ENCODE measurements around the gene GMIP.

The GMIP gene

DNA sequence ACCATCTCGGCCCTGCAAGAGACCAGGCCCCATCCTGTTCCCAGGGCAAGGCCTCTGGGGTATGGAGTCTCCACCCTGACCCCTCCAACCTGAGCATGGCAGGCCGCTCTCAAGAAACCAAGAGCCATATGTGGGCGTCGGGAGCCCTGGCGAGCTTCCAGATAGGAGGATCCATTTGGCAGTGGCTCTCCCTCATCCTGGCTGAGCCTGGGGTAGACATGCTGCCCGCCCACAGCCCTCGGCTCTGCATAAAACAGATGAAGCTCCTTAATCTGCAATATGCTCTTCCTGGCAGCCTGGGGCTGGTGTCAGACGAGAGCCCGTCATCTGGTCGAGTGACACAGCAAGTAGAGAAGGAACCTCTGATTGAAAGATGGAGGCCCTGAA is 13.9 kb upstream of the GMIP start:
- DNase-seq (ENCODE audit: low spot score) = no peak

DNA sequence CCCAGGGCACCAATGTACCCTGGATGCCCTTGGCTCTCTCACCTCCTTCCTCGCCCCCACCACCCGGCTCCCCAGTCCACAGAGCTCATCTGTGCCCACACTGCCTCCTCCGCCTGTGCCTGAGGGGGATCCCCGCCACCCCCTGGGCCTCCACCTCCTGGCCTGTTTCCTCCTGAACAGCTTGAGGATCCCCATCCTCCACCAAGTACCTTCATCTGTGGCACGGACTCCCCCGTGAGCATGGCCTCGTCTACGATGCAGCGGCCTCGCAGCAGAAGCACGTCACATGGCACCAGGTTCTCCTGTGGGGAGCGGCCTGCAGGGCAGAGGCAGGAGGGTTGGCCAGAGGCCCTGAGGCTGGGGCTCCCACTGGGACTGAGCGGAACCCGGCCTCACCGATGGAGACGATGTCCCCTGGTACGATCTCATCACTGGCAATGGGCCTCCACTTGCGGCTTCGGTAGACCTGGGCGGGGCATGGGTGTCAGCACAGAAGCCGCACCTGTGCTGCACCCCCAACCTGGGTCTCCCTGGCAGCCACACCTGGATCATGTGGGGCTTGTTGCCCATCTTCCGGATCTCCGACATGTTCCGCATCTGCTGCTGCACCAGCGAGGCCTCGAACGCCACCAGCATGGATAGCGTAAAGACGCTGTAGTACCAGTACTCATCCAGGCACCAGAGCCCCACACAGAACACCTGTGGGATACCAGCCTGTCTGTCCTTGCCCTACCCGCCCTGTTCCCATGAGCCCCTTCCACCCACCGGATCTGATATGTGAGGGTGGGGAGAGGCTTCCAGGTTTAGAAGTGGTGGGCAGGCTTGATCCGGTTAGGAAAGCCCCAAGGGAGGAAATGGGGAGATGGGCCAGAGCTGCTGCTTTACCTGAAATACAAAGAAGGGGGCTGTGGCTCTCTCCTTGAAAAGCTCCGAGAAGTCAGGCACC is 13.3 kb upstream of the GMIP start:
- DNase-seq (ENCODE audit: low spot score) = no peak

DNA sequence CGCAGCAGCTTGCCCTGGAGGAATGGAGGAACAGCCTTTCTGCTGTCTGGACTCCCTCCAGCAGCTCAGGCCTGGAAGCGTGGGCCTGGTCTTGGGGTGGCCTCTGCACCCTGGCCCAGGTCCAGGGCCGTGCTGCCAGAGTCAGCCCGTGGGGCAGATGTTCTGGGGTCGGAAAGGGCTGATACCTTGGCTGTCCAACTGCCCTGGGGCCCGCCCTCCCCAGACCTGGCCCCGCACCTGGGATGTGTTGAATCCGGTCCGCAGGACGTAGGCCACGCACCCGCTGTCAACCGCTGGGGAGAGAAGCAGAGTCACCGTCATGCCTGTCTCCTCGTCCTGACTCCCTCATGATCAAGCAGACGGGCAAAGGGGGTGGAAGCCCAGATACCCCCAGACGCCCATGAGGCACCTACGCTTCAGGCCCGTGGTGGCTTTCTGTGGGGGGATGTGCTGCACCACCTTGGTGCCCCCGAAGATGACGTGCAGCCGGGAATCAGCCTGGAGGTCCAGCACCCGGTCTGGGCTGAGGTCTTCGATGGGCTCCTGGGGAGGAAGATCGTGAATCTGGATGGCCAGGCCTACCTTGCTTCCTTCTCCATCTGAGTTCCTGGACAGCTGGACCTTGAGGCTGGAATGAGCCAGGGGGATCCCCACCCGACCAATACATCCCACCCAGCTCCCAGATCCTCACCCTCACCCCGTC is 12.3 kb upstream of the GMIP start:
- DNase-seq (ENCODE audit: low spot score) = no peak

DNA sequence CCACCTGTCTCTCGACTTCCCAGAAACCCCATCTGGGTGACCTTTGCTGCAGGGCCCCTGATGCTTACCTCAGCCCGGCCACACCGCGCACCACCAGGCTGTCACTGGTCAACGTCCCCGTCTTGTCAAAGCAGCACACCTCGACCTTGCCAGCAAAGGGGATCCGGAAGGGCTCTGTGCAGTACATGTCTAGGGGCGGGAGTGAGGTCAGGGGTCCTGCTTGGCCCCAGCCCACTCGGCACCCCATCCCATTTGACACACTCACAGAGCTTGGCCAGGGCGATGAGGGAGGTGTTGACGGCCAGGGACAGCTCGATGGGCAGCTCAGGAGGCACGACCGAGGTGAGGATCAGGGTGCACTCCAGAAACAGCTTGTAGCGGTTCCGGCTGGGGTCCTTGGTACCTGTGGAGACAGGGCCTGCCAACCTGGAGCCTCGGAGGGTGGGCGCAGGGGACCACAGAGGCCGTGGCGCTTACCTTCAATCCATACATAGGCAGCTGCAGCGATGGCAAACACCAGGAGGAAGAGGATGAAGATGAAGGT is 11.7 kb upstream of the GMIP start:
- no peak for DNase-seq (ENCODE audit: low spot score)

DNA sequence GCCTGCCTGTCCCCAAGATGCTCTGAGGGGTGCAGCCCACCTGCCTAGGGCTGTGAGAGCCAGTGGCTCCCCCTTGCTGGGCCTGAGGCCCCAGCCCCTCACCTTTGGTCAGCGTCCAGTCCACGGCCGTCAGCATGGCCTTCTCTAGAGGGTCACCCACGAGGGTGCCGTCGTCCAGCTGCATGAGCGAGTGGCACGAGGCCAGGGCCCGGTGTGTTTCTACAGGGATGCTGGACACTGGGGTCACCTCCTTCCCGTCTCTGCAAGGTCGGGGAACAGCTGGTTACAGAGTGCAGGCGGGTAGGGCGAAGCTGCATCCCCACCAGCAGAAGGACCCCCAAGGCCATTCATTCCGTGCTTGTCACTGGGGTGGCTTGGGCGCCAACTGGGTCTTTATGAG is 11.0 kb upstream of the GMIP start:
- no peak for DNase-seq (ENCODE audit: low spot score)

DNA sequence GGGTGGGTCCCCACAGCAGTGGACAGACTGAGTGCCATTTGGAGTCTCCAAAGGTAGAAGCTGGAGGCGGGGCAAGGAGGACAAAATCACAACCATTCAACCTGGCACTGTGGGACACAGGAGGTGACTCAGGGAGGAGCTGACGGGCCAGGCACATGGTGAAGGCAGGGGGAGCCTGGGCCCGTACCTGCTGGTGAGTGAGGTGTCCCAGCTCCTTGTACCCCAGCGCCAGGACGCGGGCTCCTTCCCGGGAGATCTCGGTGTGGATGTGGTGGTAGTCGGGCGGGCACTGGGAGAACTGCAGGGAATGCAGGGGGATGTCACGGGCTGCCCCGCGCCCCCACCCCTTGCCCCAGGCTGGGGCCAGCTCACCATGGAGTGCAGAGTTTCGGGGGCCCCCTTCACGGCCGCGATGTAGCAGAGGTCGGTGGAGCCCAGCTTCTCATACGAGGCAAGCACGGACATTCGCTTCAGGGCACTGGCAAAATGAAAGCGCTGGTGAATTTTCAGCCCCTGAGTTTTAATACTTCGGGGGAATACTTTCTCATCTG is 10.2 kb upstream of the GMIP start:
- DNase-seq (ENCODE audit: low spot score) = no peak

DNA sequence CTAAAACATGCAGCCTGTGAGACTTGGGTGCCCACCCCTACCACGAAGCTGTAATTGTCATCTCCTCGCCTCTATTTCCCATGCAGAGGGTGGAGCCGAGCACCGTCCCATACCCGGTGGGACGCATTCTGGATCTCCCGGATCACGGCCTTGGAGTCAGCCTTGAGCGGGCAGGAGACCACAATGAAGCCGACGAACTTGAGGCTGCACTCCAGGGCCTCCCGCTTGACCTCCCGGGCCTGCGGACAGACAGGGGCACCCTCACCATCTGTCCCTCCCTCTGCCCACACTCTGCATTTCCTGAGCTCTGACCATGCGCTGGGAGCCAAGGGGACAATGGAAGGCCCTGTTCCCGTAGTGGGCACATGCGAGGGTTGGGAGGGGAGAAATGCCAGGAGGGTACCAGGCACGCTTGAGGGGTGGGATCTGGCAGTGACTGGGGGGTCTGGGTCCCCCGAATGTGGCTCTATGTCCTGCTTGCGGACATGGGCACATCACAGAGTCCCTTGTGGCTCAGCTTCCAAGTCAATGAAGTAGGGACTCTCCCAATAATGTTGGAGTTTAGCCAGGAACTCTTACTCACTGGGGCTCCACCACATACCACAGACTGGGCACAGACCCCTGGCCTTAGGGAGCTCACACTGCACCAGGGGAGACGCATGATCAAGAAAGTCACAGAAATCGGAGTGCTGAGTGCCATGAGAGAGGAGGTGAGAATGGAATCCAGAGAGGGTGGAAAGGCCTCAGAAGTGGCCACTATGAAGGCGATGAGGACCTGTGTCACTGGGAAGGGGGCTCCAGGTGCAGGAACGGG is 9.2 kb upstream of the GMIP start:
- DNase-seq (ENCODE audit: low spot score) = no peak

DNA sequence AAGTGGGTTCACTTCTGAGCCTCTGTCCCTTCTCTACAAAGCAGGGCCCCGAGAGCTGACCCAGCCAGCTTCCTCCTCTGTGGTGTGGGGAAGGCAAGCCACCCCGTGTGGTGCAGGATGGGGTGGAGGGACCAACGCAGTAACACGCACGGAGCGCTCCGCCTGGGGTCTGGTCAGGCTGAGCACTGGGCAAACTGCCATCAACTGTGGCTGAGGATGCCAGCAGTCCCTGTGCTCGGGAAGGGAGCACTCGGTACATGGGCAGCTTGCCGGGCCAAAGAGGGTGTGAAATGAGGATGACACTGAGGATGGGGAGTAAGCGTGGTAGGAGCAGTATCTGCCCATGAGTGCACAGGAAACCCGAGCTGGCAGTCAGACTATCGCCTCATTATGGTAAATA is 7.6 kb upstream of the GMIP start:
- DNase-seq (ENCODE audit: low spot score) = peak; percentile 72

DNA sequence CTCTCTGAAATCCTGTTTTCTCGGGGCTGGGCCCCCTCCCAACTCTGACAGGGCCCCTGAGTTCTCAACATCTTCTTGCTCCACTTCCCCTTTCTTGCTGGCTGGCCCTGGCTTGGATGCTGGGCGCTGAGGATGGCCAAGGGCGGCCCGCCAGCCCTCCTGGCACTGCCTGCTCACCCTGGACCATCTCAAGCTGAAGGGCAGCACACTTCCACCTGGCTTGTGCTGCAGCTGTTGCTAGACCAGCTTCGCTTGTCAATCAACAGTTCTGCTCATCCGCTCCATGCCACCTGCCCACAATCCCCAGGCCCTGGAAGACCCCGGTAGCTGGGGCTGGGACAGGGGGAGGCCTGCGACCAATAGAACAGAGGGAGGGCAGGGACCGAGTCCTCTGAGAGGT is 6.9 kb upstream of the GMIP start:
- DNase-seq (ENCODE audit: low spot score) = no peak

DNA sequence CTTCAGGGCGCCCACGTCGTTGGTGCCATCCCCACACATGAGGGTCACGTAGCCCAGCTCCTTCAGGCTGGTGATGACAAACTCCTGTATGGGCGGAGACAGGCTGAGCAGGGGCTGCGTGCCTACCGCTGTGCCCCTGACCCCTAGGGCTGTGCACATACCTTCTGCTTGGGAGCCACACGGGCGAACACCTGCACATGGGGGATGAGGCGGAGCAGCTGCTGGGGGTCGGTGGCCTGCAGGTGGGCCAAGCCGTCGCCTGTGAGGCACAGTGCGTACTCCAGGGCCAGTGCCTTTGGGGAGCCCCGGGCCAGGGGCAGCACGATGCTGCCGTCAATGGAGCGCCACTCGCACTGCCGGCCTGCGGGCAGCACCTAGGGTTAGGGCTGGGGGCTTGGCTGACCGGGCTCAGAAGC is 6.1 kb upstream of the GMIP start:
- no peak for DNase-seq (ENCODE audit: low spot score)

DNA sequence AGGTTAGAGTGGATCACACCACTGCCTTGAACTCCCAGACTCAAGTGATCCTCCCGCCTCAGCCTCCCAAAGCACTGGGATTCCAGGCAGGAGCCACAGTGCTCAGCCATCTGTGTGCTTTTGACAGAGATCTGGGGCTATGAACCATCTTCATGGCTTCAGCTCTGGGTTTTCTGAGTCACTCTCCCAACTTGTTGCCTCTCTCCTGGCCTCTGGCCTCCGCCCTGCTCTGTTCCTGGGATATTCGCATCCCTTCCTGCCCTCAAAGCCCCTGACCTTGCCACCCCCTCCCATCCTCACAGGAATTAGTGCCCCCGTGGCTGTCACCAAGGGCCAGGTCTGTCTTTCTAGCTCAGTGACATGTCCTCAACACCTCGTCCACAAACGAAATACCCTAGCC is 5.7 kb upstream of the GMIP start:
- no peak for DNase-seq (ENCODE audit: low spot score)

DNA sequence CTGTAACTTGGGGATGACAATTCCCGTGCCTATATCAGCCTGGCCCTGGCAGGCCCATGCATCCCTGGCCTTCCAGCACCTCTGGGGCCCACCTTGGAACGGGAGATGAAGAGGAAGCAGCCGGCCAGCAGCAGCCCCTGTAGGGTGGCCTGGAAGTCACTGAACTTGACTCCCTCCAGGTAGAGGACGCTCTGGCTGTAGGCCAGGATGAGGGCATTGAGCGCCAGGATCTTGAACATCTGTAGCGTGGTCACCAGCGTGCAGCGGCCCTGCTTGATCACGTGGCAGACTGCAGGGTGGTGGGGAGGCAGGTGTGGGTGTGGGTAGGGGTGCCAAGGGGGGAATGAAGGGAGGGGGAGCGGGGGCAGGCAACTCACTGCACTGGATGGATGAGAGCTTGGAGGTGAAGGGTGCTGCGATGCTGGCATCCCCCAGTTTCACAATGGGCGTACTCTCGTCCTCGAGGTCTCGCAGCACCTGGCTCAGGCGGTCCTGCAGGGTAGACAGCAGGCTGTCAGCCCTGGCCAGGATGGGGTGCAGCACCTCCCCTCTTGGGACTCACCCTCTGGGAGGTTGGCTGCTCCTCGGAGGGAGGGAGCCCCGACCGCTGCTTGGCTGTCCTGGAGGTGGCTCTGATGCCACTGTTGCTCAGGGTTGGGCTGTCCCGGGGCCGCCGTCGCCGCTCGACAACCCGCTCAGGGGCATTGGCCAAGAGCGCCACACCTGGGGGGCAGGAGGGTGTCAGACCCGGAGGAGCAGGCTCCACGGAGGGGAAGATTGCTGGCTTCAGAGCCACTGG is 3.8 kb upstream of the GMIP start:
- no peak for DNase-seq (ENCODE audit: low spot score)

DNA sequence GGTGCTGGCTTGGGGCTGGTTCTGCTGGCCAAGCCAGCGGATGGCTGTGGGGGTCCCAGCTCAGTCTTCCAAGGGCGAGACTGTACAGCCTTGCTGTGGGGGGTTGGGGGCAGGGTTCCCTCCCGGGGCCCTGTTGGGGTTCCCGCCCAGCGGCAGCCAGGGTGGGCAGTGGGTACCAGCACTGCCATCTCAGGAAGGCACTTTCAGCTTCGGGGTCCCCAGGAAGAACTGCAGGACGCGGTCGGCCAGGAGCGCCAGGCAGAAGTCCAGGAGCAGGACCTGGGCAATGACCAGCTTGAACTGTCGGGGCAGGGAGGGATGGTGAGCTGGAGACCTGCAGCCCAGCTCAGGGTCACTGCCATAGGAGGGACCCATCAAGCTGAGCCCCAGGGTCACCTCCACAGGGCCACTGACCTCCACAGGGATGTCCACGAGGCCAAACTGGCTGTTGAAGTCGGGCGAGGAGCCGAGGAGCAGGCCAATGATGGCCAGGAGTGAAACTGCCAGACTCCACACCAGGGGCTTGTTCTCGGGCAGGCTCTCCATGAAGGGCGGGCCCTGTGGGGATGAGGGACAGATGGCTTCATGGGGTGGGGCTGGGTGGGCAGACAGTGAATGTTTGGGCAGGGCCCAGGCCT is 1.9 kb upstream of the GMIP start:
- DNase-seq (ENCODE audit: low spot score) = no peak

DNA sequence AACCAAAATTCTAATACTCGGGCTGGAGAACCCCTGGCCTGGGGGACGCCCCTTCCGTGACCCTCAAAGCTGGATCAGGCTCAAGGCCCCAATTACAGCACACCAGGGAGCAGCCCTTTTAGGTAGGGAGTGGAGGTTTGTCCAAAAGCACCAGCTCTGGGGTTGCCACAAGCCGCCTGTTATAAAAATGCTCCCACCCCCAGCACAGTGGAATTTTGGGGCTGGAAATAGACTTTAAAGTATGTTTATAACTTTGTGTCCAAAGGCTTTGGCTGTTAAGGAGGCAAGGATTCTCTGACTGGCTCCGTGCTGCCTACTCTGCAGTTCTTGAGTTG is 564 bp upstream of the GMIP start:
- no peak for DNase-seq (ENCODE audit: low spot score)

DNA sequence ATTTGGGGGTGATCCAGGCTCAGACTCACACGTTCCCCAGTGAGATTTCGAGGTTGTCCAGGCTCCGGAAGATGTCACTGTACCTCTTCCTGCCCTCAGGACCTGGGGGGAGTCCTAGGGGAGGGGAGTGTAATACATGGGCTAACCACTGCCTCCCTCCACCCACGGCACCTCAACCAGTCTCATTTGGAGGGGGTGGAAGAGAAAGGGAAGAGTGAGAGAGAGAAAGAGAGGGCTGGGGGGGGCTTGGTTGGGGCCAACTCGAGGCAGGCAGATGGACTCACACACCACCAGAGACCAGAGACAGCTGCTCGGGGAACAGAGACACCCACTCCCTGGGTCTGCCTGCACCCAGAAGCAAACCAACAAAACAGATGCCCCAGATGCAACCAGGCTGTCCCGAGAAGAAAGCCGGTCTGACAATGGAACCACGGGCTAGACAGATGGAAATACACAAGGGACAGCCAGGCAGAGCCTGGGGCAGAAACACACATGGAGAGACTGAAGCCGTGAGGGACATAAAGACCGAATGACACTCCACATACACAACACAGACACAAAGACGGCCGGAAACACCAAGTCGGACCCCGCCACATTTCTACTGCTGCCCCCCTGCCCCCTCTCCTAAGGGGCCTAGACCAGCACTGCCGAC is 825 bp downstream of the GMIP start:
- no peak for DNase-seq (ENCODE audit: low spot score)

DNA sequence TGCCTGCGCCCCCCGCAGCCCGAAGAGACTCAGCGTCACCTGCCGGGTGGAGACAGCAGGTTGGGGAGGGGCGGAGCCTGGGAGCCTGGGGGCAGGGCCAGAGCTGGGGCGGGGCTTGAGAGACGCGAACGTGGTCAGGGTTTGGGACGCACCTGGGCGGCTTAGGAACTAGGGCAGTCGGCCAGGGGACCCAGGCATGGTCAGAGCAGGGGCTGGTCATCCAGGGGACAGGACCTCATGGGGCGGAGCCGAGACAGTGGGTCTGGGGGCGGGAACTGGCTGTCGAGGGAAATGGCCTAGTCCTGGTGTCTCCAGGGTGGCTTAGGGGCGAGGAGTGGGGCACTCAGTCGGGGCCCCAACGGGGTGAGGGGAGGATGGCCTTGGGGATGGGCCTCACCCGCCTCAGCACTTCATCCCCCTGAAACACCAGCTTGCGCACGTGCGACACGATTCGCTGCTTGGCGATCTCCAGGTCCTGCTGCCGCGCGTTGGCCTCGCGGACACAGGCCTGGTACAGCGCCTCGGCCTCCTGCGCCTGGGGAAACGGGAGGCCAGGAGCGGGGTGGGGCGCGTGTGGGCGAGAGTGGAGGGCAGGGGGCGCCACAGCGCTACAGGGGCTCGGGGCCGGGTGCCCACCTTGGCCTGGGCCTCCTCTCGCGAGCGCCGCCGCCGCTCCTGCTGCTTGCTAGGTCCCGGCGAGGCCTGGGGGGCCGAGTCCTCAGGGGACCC is 5.8 kb downstream of the GMIP start:
- no peak for DNase-seq (ENCODE audit: low spot score)

DNA sequence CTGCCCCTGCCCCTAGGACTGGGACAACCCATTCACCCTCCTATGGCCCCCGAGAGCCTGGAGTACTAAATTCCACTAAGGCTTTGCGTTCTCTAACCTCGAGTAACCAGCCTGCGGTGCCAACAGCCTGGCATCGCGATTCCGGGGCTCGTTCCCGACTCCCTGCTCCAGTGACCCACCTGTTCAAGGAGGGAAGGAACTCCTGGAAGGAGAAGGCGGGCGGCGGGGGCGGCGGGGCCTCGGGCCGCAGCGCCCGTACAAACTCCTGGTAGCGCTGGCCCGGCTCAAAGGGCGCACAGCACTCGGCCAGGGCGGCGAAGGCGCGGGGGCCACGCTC is 6.3 kb downstream of the GMIP start:
- no peak for DNase-seq (ENCODE audit: low spot score)

DNA sequence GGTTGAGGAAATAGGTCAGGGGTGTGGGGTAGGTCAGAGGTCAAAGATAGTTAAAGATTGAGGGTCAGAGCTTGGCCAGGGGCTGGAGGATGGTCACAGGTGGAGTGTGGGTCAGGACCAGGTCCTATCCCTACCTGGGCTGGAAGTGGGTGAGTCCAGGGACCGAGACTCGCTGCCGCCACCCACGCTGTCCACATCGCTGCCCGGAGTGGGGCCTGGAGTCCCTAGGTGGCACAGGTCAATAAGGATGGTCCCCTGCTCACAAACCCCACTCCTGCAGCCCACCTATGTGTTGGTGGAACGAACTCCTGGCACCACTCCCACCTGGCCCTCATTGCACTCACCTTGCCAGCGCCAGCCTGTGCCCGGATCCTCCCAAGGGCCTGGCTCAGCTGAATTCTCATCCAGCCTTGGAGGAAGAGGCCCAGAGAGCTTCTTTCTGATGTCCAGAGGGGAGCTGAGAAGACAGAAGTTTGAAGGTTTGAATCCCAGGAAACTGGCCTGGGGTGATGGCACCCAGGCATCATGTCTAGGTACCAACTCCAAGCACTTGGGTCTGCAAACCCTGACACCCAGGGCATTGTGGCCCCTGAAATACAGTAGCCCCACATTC is 6.8 kb downstream of the GMIP start:
- DNase-seq (ENCODE audit: low spot score) = no peak

DNA sequence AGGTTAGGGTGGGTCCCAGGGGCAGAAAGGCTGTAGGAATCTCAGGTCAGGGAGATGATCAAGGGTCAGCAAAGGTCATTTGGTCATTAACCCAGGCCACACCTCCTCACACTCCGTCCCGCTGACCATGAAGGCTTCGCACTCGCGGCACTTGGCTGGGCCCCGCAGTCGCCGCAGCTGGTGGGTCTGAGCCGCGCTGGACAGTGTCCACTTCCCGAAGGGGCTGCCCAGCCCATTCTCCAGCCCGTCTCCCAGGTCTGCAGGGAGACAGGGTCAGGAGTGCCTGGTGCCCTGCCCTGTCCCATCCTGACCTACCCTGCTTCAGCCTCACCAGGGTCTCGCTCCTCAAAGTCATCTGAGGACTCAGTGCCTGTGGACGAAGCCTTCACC is 8.1 kb downstream of the GMIP start:
- no peak for DNase-seq (ENCODE audit: low spot score)

All from pons (tissue), 1 donor.